Adrenal gland (tissue), 5 donors: ENCODE data around the gene PHKB.

Experiments
- CTCF ChIP-seq, 6 experiments: fragments of 450-650 bp in 4 of 6; fragments of 200-600 bp in 2 of 6; sonication (generic) in 1 of 6; IDR thresholded peaks; 1 replicate in 5 of 6; 2 replicates in 1 of 6; pipeline versions ENCODE4 v1.5.1 to v1.8.0; 2016 to 2021; ENCODE audit warnings: antibody characterized with exemption in 6 of 6, mild to moderate bottlenecking in 2 of 6, moderate library complexity in 1 of 6
- POLR2A ChIP-seq, 2 donors: fragments of 450-650 bp; IDR thresholded peaks; one replicate each; pipeline ENCODE4 v1.6.1; 2017; ENCODE audit warnings: antibody characterized with exemption in 2 of 2, mild to moderate bottlenecking in 2 of 2, moderate library complexity in 1 of 2
- donor health status: DM: no; HTN: no; CAD: no.

GRCh38 chr16:47467501-47467900, 6.4 kb downstream of the PHKB start:
- no peak for TF ChIP-seq POLR2A (IDR thresholded peaks at IDR 0.05)
- TF ChIP-seq CTCF (IDR thresholded peaks at IDR 0.05): no peak
